ENCODE results near the gene TARM1.
"Not testable (repeated sequence)": the region's sequence is repeated elsewhere in the genome, so short reads cannot be mapped to it uniquely, and the experiment has no call there.

Gene TARM1

DNA sequence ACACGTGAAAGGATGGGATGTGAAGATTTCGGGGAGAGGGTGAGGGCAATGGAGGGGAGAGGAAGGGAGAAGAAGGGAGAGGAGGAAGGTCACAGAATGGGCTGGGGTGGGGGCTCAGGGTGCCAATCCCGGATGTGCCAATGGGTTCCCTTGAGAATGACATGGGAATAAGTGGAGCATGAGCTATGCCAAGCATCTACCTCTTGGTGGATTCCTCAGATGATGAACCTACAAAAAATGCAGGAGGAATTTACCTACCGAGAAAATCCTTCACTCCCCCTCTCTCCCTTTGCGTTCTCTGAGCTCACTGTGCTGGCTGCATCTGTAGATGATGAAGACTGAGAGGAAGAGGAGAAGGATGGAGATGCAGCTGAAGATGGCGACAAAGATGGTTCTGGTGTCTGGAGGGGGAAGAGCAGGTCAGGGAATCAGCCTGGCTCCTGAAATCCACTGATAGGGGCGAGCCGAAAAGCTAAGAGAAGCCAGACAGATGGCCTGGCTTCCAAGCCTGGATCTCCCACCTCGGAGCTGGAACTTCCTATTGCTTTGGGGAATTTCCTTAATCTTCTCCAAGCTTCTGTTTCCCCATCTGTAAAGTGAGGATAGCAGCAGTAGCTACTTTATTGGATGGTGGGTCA is 39.1 kb downstream of the TARM1 start:
- no peak for DNase-seq
- intact Hi-C loops (cut with DNase I): no loop called here

DNA sequence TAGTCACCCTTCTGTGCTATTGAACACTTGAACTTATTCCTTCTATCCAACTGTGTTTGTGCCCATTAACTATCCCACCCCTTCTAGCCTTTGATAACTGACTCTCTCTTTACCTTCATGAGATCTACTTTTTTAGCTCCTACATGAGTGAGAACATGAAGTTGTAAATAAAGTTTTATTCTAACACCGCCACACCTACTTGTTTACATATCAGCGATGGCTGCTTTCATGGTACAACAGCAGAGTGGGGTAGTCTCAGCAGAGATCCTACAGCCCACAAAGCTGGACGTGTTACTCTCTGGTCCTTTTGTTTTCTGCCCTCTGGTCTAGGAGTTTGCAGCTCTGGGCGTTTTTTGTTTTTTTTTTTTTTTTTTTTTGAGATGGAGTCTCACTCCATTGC is 41.2 kb downstream of the TARM1 start:
- no peak for DNase-seq
- intact Hi-C loops (cut with DNase I): no loop called here

DNA sequence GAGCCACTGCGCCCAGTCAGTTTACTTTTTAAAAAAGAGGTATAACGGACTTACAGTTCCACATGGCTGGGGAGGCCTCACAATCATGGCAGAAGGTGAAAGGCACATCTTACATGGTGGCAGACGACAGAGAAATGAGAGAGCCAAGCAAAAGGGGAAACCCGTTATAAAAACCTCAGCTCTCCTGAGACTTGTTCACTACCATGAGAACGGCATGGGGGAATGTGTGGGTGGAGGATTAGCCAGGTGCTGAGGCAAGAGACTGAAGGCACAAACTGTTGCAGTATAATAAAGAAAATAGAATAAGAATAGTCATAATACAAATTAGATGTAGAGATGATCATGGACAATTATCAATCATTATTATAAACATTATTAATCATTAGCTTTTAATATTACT is 44.6 kb downstream of the TARM1 start:
- intact Hi-C loops (cut with DNase I): not testable (repeated sequence)

DNA sequence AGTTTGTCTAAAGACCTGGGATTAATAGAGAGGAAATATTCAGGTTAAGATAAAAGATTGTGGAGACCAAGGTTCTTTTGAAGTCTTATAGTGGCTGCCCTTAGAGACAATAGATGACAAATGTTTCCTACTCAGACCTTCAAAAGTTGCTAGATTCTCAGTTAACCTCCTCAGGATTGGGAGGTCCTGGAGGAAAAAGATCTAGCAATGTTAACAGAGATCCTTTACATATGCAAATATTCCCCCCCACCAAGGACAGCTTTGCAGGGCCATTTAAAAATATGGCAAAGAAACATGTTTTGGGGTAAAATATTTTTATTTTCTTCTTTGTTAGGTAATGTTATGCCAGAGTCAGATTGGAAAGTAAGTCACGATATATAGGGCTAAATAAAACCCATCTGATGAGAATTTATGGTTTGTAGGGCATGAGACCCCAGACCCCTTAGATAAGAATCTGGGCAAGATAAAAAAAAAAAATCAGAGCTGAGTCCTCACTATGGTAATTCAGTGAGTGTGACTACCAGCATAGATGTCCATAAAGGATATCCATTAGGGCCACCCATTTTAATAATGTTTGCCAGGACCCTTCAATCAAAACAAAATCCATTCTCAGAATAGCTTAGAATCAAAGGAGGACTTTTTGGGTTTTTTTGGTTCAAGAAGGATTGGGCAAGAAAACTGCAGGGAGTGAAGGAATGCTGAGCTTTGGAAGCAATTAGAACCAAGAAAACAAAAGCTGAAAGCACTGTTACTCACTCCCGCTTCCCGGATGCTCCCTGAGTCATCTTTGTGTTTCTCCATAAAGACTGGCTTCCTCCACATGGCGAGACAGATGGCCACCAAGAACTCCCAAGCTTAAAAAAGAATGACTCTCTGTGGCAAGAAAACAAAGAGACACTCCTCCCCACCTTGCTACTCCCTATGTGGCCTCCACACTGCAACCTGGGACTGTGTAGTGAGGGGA is 45.7 kb downstream of the TARM1 start:
- intact Hi-C loops (cut with DNase I): no loop called here
- peak in 1 of 42 donors; percentile 12 for DNase-seq

More for the DNA sequence above, 44.6 kb downstream of the TARM1 start:
- not testable (repeated sequence) for DNase-seq

DNA sequence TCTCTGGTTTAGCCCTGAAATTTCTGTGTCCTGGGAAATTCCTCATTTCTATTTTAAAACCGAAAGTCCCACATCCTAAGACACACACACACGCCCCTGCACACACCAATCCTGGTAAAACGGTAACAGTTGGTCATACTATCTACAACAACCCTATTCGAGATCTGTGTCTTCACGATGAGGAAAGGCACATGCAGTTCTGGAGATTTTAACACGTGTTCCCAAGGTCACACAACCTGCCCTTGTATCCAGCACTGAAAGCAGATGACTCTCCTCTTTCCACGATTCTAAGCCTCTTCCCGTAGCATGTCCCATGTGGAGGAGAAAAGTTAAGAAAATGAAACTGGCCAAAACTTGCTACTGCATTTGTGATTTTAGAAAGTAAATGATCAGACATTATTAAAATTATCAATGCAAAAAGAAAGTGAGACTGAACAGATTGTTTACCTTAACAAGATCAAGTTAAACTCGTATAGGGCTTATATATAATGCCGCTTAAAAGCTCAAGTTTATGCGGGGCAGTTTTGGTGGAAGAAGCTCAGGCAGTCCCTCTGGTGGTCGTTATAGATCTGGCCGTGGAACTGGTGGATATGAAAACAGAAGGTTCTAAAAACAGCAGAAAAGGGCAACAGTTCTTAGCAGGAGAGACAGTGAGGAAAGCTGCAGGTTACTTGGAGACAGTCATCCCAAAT is 50.1 kb downstream of the TARM1 start:
- no peak for DNase-seq
- intact Hi-C loops (cut with DNase I): no loop called here

DNA sequence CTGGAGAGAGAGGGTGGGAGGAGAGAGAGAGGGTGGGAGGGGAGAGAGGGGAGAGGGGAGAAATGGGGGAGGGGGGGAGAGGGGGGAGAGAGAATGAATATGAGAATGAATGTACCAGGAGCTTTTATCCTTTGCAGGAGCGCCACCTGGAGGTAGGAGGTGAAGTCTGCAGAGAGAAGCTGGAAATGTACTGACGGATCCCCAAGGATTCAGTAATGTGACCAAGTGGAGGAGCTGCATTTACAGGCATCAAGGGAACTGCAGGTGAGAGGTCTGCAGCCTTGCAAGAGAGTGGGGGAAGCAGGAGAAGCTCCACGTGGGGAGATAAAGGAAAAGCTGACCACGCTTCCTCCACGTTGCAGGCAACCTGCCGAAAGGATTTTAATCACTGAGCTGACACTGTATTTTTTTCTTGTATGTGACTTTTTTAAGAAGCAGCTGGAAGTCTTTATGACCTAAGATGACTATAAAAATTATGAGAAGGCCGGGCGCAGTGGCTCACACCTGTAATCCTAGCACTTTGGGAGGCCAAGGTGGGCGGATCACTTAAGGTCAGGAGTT is 51.2 kb downstream of the TARM1 start:
- intact Hi-C loops (cut with DNase I): loop anchor here (10.0 kb wide), 1 partner anchor 225 kb away; no protein-coding TSS in a partner anchor
- peak; percentile 37 to 83 (median 68) for DNase-seq

DNA sequence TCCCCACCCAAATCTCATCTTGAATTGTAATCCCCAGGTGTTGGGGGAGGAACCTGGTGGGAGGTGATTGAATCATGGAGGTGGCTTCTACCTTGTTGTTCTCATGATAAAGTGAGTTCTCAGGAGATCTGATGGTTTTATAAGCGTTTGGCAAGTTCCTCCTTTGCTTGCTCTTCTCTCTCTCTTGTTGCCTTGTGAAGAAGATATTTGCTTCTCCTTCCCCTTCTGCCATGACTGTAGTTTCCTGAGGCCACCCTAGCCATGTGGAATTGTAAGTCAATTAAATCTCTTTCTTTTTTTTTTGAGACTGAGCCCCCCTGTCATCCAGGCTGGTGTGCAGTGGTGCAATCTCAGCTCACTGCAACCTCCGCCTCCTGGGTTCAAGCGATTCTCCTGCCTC is 51.9 kb downstream of the TARM1 start:
- intact Hi-C loops (cut with DNase I): loop anchor here (10.0 kb wide), 1 partner anchor 224 kb away; no protein-coding TSS in a partner anchor
- no peak for DNase-seq

DNA sequence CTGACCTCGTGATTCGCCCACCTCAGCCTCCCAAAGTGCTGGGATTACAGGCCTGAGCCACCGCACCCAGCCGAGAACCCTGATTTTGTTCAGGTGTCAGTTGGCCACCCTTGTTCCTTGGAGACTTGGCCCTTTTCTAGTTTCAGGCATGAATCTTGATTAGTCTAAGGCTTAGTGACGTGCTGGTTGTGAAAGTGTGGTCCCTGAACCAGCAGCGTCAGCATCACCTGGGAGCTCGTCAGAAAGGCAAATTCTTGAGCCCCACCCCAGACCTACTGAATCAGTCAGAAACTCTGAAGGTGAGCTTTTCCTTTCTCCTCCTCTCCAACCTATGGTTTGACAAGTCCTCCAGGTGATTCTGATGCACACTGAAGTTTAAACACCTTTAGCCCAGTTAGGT is 54.5 kb downstream of the TARM1 start:
- intact Hi-C loops (cut with DNase I): loop anchor here (10.0 kb wide), 1 partner anchor 222 kb away; no protein-coding TSS in a partner anchor

DNA sequence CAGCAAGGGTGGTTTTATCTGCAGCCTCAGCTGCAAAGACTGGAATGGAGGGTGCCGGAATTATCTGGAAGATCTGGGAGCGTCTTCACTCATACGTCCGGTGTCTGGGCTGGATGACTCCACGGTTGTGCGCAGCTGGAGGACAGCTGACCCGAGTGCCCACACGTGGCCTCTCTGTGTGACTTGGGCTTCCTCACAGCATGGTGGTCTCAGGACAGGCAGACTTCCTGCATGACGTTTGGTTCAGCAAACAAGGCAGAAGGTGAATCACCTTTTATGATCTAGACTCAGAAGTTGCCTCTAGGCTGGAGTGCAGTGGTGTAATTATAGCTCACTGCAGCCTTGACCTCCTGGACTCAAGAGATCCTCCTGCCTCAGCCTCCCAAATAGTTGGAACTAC is 56.5 kb downstream of the TARM1 start:
- intact Hi-C loops (cut with DNase I): loop anchor here (5.0 to 10.0 kb wide), 2 partner anchors 117 to 220 kb away; partner anchors contain the start of gene CACNG7

More for the DNA sequence above, 54.5 kb downstream of the TARM1 start:
- DNase-seq: no peak

DNA sequence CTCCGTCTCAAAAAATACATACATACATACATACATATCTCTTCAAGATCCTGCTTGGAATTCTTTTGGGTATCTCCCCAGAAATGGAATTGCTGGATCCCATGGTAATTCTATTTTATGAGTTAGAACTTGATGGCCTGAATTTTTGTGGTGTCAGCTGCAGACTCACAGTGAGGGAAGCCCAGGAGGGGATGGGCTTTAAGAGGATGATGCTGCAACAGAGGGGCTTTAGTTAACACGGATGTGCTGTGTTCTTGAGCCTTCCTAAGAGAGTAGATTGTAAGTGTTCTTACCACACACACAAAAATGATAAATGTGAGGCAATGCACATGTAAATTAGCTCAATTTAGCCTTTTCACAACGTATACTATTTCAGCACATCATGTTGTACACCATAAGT is 58.0 kb downstream of the TARM1 start:
- no peak for DNase-seq
- intact Hi-C loops (cut with DNase I): loop anchor here (5.0 to 10.0 kb wide), 2 partner anchors 116 to 218 kb away; partner anchors contain the start of gene CACNG7

More for the DNA sequence above, 56.5 kb downstream of the TARM1 start:
- no peak for DNase-seq

DNA sequence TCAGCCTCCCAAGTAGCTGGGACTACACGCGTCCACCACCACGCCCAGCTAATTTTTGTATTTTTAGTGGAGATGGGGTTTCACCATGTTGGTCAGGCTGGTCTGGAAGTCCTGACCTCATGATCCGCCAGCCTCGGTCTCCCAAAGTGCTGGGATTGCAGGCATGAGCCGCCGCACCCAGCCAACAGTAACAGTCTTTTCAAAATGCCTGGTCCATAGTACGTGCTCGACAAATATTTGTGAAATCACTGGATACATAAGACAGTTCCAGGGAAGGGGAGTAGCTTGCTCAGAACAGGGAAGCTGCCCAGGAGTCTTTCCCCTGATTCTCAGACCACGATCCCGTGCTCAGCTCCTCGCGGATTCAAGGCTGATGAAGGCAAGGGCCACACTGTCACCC is 59.2 kb downstream of the TARM1 start:
- no peak for DNase-seq
- intact Hi-C loops (cut with DNase I): loop anchor here (5.0 to 10.0 kb wide), 2 partner anchors 115 to 217 kb away; partner anchors contain the start of gene CACNG7

DNA sequence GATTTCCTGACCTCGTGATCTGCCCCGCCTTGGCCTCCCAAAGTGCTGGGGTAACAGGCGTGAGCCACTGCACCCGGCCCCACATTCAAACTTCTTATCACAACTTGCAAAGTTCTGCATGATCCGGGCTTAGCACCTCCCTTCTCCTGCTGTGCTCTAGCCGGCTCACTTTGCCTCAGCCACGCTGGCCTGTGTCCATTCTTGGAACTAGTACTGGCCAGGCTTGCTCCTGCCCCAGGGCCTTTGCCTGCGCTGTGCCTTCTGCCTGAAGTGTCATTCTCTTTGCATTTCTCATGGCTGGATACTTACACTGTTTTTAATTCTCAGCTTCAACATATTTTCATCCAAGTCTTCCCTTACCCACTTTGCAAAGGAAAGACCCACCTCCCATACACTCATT is 59.8 kb downstream of the TARM1 start:
- intact Hi-C loops (cut with DNase I): loop anchor here (5.0 to 10.0 kb wide), 2 partner anchors 114 to 217 kb away; partner anchors contain the start of gene CACNG7
- no peak for DNase-seq

Data from head of caudate nucleus (tissue), 42 donors.